Sigmoid colon (tissue), 3 donors: ENCODE results near the gene DAB2.

Experiments
- POLR2A ChIP-seq, 2 donors: fragments of 450-650 bp; IDR thresholded peaks; one replicate each; pipeline ENCODE4 v1.6.1; 2016; ENCODE audit warnings: antibody characterized with exemption in 2 of 2, mild to moderate bottlenecking in 2 of 2, moderate library complexity in 2 of 2
- TF ChIP-seq, protein P1 (sequence below), 4 experiments: fragments of 450-650 bp in 3 of 4; fragments of 200-600 bp in 1 of 4; IDR thresholded peaks; one replicate each; pipeline ENCODE4 v1.5.1; 2016 to 2019; ENCODE audit warnings: antibody characterized with exemption in 4 of 4, mild to moderate bottlenecking in 3 of 4, moderate library complexity in 2 of 4

DNA sequence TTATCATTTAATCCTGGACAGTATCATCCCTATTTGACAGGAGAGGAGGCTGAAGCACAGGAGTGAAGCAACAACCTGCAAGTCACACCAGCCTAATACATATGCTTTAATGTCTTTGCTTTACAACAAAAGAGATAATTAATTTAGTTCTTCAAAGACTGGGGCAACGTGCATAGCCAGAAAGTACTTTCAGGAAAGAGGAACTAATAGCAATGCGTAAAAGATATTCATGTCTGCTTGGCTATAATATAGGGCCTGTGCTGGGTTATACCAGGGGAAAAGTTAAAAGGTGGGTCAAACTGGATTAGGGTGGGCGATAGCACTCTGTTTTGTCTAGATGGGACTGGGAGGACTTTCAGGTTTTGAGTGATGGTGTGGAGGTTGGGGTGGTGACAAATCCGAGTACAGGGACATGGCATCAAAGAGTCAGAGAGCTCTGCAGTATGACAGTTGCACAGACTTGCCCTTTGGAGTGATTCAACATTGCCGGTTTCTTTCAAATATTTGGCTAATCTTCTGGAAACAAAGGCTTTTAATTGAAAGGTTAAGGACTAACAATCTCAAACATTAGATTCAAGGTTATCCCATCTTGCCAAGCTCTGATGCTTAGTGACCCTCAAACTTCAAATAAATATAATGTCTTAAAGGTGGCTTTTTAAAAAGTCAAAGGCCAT is 11.9 kb downstream of the DAB2 start:
- TF ChIP-seq POLR2A (IDR thresholded peaks at IDR 0.05) = no peak
- TF ChIP-seq, protein P1, sequence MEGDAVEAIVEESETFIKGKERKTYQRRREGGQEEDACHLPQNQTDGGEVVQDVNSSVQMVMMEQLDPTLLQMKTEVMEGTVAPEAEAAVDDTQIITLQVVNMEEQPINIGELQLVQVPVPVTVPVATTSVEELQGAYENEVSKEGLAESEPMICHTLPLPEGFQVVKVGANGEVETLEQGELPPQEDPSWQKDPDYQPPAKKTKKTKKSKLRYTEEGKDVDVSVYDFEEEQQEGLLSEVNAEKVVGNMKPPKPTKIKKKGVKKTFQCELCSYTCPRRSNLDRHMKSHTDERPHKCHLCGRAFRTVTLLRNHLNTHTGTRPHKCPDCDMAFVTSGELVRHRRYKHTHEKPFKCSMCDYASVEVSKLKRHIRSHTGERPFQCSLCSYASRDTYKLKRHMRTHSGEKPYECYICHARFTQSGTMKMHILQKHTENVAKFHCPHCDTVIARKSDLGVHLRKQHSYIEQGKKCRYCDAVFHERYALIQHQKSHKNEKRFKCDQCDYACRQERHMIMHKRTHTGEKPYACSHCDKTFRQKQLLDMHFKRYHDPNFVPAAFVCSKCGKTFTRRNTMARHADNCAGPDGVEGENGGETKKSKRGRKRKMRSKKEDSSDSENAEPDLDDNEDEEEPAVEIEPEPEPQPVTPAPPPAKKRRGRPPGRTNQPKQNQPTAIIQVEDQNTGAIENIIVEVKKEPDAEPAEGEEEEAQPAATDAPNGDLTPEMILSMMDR (IDR thresholded peaks at IDR 0.05) = no peak
